GM12865 (cell line): ENCODE data around the gene SPINT2.

Experiments
- DNase-seq: peaks from one replicate; pipeline ENCODE4 v3.0.0; 2010; ENCODE audit warnings: low read depth
- H3K4me3 ChIP-seq: 2 replicates; pipeline ENCODE4 v1.5.1; 2011; ENCODE audit warnings: mild to moderate bottlenecking, low read depth, low read length, control low read depth
- CTCF ChIP-seq: IDR thresholded peaks from 2 replicates; pipeline ENCODE4 v1.5.1; 2011; ENCODE audit warnings: low read length, control low read depth, low read depth, inconsistent platforms; ENCODE audit not compliant: insufficient read depth; ENCODE audit errors: missing control alignments

The SPINT2 gene, protein sequence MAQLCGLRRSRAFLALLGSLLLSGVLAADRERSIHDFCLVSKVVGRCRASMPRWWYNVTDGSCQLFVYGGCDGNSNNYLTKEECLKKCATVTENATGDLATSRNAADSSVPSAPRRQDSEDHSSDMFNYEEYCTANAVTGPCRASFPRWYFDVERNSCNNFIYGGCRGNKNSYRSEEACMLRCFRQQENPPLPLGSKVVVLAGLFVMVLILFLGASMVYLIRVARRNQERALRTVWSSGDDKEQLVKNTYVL

DNA sequence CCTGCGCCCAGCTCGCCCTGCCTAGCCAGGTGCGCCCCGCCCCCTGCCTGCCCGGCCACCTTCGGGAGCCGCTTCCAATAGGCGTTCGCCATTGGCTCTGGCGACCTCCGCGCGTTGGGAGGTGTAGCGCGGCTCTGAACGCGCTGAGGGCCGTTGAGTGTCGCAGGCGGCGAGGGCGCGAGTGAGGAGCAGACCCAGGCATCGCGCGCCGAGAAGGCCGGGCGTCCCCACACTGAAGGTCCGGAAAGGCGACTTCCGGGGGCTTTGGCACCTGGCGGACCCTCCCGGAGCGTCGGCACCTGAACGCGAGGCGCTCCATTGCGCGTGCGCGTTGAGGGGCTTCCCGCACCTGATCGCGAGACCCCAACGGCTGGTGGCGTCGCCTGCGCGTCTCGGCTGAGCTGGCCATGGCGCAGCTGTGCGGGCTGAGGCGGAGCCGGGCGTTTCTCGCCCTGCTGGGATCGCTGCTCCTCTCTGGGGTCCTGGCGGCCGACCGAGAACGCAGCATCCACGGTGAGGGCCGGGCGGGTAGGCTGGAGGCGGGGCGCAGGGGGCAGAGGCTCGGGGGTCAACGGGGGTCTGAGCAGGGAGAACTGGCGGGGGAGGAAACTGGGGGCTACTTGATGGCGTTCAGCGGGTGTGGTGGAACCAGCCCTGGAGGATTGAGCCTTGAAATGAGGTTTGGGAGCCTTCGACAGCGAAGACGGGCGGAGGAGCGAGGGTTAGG, at the start of gene SPINT2:
TSS of gene SPINT2 (plus strand) at position 88 of the 727 bp plus-strand sequence. CDS start at position 408, 320 bp downstream.
- no peak for TF ChIP-seq CTCF
- DNase-seq = no peak
- H3K4me3 ChIP-seq = peak within 1 kb of the TSS; percentile 41

GRCh38 chr19:38216785-38217641, 47.4 kb upstream of the SPINT2 start:
- no peak overlapping the region for H3K4me3 ChIP-seq
- no peak for DNase-seq

DNA sequence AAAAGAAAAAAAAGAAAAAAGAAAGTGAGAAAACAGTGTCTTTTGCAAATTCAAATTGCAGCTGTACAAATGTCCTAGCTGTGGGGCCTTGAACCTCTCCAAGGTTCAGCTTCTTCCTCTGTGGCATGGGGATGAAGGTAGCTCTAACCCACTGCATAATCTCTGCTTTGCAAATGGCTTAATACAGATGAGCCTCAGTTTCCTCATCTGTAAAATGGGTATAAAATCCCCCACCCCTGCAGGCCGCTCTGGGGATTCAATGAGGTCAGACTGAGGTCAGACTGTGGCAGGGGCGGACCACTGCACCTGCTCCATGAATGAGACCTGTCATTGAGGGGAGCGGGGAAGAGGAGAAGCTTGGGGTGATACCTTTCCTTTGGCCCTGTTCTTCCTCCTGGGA, 46.2 kb upstream of the SPINT2 start:
- no peak for TF ChIP-seq CTCF
- no peak for DNase-seq
- no peak overlapping the region for H3K4me3 ChIP-seq

More at GRCh38 chr19:38216785-38217641, 47.4 kb upstream of the SPINT2 start:
- no peak for TF ChIP-seq CTCF

- DNase-seq = no peak
- no peak overlapping the region for H3K4me3 ChIP-seq
- TF ChIP-seq CTCF = no peak
These were observed 45.2 kb upstream of the SPINT2 start for GRCh38 chr19:38219221-38219620.

DNA sequence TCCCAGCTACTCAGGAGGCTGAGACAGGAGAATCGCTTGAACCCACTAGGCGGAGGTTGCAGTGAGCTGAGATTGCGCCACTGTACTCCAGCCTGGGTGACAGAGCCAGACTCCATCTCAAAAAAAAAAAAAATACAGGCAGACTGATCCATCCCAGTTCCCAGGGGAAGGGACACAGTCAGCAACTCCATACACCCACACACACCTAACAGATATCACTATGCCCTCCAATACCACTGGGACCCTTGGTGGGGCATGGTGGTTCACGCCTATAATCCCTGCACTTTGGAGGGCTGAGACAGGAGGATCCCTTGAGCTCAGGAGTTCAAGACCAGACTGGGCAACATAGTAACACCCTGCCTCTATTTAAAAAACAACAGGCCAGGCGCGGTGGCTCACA, 43.0 kb upstream of the SPINT2 start:
- no peak for TF ChIP-seq CTCF
- DNase-seq = no peak
- H3K4me3 ChIP-seq = no peak overlapping the region

GRCh38 chr19:38221919-38222830, 42.2 kb upstream of the SPINT2 start:
- TF ChIP-seq CTCF = no peak
- DNase-seq = no peak
- no peak overlapping the region for H3K4me3 ChIP-seq
